Keratinocyte (primary cell): ENCODE data around the gene WDR1. TPM values are rescaled to one million over a fixed set of nuclear protein-coding genes. Genes with fewer than 3 reads are reported as not detected.
"Not testable (repeated sequence)": the region's sequence is repeated elsewhere in the genome, so short reads cannot be mapped to it uniquely, and the experiment has no call there.

Experiments
- DNase-seq: peaks from one replicate; pipeline ENCODE4 v3.0.0-alpha.2; 2011; ENCODE audit warnings: low read depth, missing footprints, low spot score
- FAIRE-seq: peaks from 2 replicates; lab custom pipeline; 2011; peaks lifted over from hg19 to GRCh38; lab: Jason Lieb, UNC
- H2AFZ ChIP-seq: 2 replicates; pipeline ENCODE4 v1.6.0; 2012; ENCODE audit warnings: low read length, control low read depth, inconsistent platforms; ENCODE audit not compliant: control insufficient read depth
- H3K27ac ChIP-seq: 2 replicates; pipeline ENCODE4 v1.5.1; 2011; ENCODE audit warnings: low read length; ENCODE audit not compliant: control insufficient read depth, insufficient read depth
- H3K27me3 ChIP-seq: 3 replicates; pipeline ENCODE4 v1.6.0; 2011; ENCODE audit warnings: low read length; ENCODE audit not compliant: control insufficient read depth, insufficient read depth; ENCODE audit errors: extremely low read depth
- H3K36me3 ChIP-seq, 2 experiments: 2 replicates in 1 of 2; 3 replicates in 1 of 2; pipeline ENCODE4 v1.5.1; 2011; ENCODE audit warnings: low read length in 2 of 2, mild to moderate bottlenecking in 1 of 2; ENCODE audit not compliant: control insufficient read depth in 2 of 2, insufficient read depth in 2 of 2; ENCODE audit errors: extremely low read depth in 1 of 2
- H3K4me1 ChIP-seq: 3 replicates; pipeline ENCODE4 v1.5.1; 2011; ENCODE audit warnings: low read length; ENCODE audit not compliant: control insufficient read depth, insufficient read depth; ENCODE audit errors: extremely low read depth
- H3K4me2 ChIP-seq: 3 replicates; pipeline ENCODE4 v1.6.0; 2011; ENCODE audit warnings: low read depth, low read length; ENCODE audit not compliant: control insufficient read depth, insufficient read depth; ENCODE audit errors: extremely low read depth
- H3K4me3 ChIP-seq, 3 experiments: fragments of 200-600 bp in 1 of 3; sonication (generic) in 1 of 3; 2 replicates in 2 of 3; 3 replicates in 1 of 3; pipeline ENCODE4 v1.5.1; 2011 to 2016; ENCODE audit warnings: low read length in 3 of 3, mild to moderate bottlenecking in 3 of 3, control low read depth in 2 of 3, inconsistent platforms in 1 of 3, low read depth in 1 of 3, mixed read lengths in 1 of 3, mixed run types in 1 of 3, moderate library complexity in 1 of 3; ENCODE audit not compliant: control insufficient read depth in 2 of 3, insufficient read depth in 2 of 3; ENCODE audit errors: extremely low read depth in 1 of 3
- H3K79me2 ChIP-seq: 2 replicates; pipeline ENCODE4 v1.6.0; 2012; ENCODE audit warnings: low read length; ENCODE audit not compliant: control insufficient read depth, insufficient read depth
- H3K9ac ChIP-seq: 3 replicates; pipeline ENCODE4 v1.6.0; 2011; ENCODE audit warnings: low read length; ENCODE audit not compliant: control insufficient read depth, insufficient read depth; ENCODE audit errors: extremely low read depth
- H3K9me1 ChIP-seq: 3 replicates; pipeline ENCODE4 v1.6.0; 2011; ENCODE audit warnings: low read length; ENCODE audit not compliant: control insufficient read depth, insufficient read depth; ENCODE audit errors: extremely low read depth
- H3K9me3 ChIP-seq: 2 replicates; pipeline ENCODE4 v1.5.1; 2012; ENCODE audit warnings: low read depth, low read length; ENCODE audit not compliant: control insufficient read depth
- H4K20me1 ChIP-seq: 3 replicates; pipeline ENCODE4 v1.6.0; 2011; ENCODE audit warnings: low read length; ENCODE audit not compliant: control insufficient read depth, insufficient read depth; ENCODE audit errors: extremely low read depth
- CTCF ChIP-seq, 3 experiments: IDR thresholded peaks in 1 of 3; conservative IDR thresholded peaks in 1 of 3; optimal IDR thresholded peaks in 1 of 3; 2 replicates in 2 of 3; 3 replicates in 1 of 3; pipeline versions ENCODE3 to v1.5.1; 2011; ENCODE audit warnings: low read length in 3 of 3, mild to moderate bottlenecking in 3 of 3, moderate library complexity in 2 of 3, control low read depth in 1 of 3, inconsistent platforms in 1 of 3; ENCODE audit not compliant: insufficient read depth in 2 of 3; ENCODE audit errors: extremely low read depth in 1 of 3
- EZH2 ChIP-seq: IDR thresholded peaks from one replicate; pipeline ENCODE4 v1.6.1; 2012; ENCODE audit warnings: inconsistent platforms, mild to moderate bottlenecking, low read length, moderate library complexity
- dilution Hi-C: fragments of 300-500 bp; cut with MboI; formaldehyde crosslinking; loops from one replicate; pipeline ENCODE4 v1.7.0; 2020; ENCODE audit warnings: low sequenced_read_pairs; ENCODE audit not compliant: extremely low pct_ligation_motif_present
- polyA plus RNA-seq, 5 experiments: library from polyadenylated mRNA; depleted of rRNA in 3 of 5; stranded (reverse) in 3 of 5; stranded (forward) in 1 of 5; unstranded in 1 of 5; fragments of >200 nt; gene quantifications; 1 replicate in 1 of 5; 2 replicates in 3 of 5; 3 replicates in 1 of 5; pipeline versions ENCODE4 v1.2.1 to v1.2.3, GENCODE V29; 2011 to 2012; ENCODE audit warnings: missing spikeins in 2 of 5, low read depth in 1 of 5, low replicate concordance in 1 of 5

The WDR1 gene
- polyA plus RNA-seq, 1 donor (not counting 4 experiments of a cell fraction or from before 2014, with no cell fraction given) = 423 TPM

GRCh38 chr4:10129196-10130177 is 12.9 kb upstream of the WDR1 start:
- no peak overlapping the region for H2AFZ ChIP-seq
- H3K4me3 ChIP-seq = no peak overlapping the region
- dilution Hi-C loops = no loop called here
- no peaks in the 10 kb centered on the region for H3K27me3 ChIP-seq
- peaks cover 18% of the 10 kb centered on the region for H3K4me1 ChIP-seq
- H3K9ac ChIP-seq = no peak overlapping the region
- peak overlapping the region; percentile 34 for H3K4me2 ChIP-seq
- no peaks in the 10 kb centered on the region for H3K9me3 ChIP-seq
- FAIRE-seq (no peak), DNase-seq (peak; percentile 76)
- no peak for TF ChIP-seq EZH2
- no peak overlapping the region for H3K27ac ChIP-seq
- H3K79me2 ChIP-seq = no peaks in the 10 kb centered on the region
- H3K9me1 ChIP-seq = no peaks in the 10 kb centered on the region
- H3K36me3 ChIP-seq = no peaks in the 10 kb centered on the region
- H4K20me1 ChIP-seq = no peaks in the 10 kb centered on the region

GRCh38 chr4:10128761-10129160 is 12.2 kb upstream of the WDR1 start:
- Histone ChIP-seq H3K4me3 (no peak overlapping the region), H3K9me1 (no peaks in the 10 kb centered on the region), H4K20me1 (no peaks in the 10 kb centered on the region), H3K4me1 (peaks cover 18% of the 10 kb centered on the region), H3K36me3 (no peaks in the 10 kb centered on the region), H3K9ac (no peak overlapping the region), H3K27ac (no peak overlapping the region), H2AFZ (no peak overlapping the region), H3K9me3 (no peaks in the 10 kb centered on the region), H3K4me2 (peak overlapping the region; percentile 34), H3K27me3 (no peaks in the 10 kb centered on the region), H3K79me2 (no peaks in the 10 kb centered on the region)
- dilution Hi-C loops = no loop called here
- TF ChIP-seq EZH2 (no peak), CTCF (optimal IDR thresholded peaks at IDR 0.05 in 1 of 3, IDR thresholded peaks at IDR 0.05 in 1 of 3, conservative IDR thresholded peaks at IDR 0.05 in 1 of 3; ENCODE audit: extremely low read depth in 1 of 3, insufficient read depth in 2 of 3, low read length in 3 of 3) (no peak)
- FAIRE-seq = no peak
- DNase-seq = no peak

- dilution Hi-C loops, H4K20me1 ChIP-seq, FAIRE-seq, H3K79me2 ChIP-seq, H3K9me3 ChIP-seq, H3K4me3 ChIP-seq, H2AFZ ChIP-seq, H3K27me3 ChIP-seq, H3K9ac ChIP-seq, H3K4me2 ChIP-seq, H3K9me1 ChIP-seq, H3K36me3 ChIP-seq, DNase-seq, H3K27ac ChIP-seq: not testable (repeated sequence)
- H3K4me1 ChIP-seq = peaks cover 18% of the 10 kb centered on the region
Observed at GRCh38 chr4:10127531-10127930, 10.9 kb upstream of the WDR1 start.
